DMS114 treated with DMSO at 0.1 percent for 48 hours (cell line): Measurements from ENCODE around the gene SHFL.

Source experiments
- DNase-seq: peaks from one replicate; lab custom pipeline; 2025; ENCODE audit not compliant: unreplicated experiment; lab: John Stamatoyannopoulos, UW

Gene SHFL

DNA sequence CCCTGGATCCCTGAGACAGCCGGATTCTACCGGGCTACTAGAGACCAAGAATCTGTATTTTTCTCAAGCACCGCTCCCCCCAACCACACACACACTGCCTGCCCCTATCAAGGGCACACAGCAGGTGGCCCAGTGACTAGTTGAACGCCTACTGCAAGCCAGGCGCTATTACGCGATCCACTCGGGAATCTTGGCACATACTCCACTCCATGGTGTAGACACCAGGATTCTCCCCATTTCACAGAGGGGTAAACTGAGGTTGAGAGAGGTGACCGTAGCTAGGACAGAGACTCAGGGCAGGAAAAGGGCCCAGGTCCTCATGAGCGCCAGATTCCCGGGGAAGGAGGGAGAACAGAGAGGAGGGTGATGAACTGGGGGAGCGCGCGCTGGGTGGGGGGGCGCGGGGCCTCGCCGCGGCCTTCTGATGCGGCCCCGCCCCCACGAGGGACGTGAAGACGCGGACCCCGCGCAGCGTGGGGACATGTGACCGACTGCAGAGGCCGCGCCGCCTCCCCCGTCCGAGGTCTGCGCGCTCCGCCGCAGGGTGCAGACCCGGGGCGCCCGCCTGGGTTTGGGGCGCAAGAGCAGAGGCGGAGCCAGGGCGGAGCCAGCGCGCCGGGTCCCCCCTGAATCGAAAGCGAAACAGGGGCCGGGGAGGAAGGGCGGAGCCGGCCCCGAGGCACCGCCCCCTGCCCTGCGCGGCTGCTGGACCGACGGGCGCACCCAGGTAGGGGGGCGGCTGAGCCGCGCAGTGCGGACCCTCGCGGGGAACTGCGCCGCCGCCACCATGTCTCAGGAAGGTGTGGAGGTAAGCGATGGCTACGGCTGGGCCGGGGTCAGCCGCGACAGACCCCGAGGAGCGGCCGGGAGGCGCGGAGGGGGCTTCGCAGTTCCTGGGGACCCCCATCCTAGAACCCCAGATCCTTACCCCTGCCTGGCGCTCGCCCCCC, at the start of gene SHFL:
SHFL (plus strand) TSS at position 677 of the 950 bp plus-strand sequence; CDS start at position 788, 111 bp downstream.
- no peak for DNase-seq

DNA sequence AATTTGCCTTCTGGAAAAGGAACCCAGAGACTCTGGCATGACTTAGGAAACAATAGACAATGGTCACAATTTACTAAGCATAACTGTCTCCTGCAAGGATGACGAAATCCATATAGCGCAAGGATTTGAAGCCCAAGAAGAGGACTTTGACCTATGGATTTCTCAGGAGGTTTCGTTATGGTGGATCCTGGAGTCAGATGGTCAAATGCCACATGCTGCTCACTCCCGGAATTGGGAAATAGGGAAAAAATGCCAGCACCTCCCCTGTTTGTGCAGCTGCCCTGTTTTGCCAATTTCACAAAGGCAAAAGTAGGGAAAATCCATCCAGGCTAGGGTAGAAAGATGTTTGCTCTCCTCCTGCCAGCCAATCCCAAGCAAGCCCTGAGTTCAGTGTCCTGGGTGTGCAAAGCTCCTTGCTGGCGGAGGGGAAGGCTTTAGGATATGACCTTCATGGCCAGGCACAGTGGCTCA, 49.5 kb upstream of the SHFL start:
- DNase-seq = no peak

DNA sequence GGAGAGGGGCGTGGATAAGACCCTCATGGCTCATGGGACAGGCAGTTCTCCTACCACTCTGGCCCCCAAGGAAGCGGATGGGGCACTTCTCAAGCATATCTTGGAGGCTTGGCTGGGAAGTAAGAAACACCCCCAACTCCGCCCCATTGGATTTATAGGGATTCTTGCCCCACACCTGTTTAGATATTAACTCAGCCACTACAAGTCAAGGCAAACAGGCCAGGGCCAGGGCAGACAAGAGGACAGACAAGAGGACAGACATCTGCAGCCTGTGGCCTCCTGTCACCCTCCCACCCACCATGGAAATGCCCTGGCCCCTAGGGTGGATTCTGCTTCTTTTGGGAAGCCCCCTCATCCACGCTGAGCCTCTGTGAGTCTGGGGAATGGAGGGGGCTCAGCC, 48.8 kb upstream of the SHFL start:
- DNase-seq = no peak

DNA sequence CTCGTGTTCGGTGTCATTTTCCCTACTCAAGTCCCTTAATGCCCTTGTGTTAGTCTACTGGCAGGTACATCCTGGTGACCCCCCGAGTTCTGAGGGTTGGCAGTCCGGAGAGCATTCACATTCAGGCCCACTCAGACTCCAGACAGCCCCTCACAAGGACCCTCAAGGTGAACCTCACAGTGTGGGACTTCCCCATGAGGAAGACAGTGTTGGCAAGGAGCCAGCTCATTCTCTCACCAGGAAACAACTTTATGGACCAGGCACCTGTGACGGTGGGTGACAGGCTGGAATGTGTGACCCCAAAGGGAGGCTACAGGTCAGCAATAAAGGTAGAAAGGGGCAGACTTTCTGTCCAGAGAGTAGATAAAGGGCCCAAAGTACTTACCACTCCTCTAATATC, 48.3 kb upstream of the SHFL start:
- no peak for DNase-seq

DNA sequence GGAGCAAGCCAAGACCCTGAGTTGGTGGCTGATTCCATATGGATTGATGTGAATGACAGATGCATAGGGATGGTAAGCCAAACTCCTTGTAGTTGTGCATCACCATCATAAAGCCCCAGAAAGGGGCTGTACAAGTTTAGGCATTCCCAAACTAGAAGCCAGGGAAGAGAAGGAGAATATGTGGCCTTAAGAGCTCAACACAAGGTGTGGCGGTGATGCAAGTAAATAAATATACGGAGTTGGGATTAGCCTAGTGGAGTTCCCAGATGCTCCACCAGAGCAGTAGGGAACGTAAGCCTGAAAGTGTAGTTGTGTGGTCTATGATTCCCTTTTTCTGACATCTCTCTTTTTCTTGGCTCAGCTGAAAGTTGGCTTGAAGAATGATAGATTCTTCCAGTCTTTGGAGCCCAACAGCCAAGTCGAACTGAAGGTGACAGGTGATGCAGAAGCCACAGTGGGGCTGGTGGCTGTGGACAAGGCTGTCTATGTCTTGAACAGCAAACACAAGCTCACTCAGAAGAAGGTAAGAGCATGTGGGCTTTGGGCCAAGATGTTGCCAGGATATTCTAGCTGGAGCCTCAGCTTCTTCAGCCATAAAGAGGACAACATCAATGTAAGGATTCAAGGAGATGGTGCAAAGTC, 42.7 kb upstream of the SHFL start:
- peak; percentile 5 for DNase-seq

DNA sequence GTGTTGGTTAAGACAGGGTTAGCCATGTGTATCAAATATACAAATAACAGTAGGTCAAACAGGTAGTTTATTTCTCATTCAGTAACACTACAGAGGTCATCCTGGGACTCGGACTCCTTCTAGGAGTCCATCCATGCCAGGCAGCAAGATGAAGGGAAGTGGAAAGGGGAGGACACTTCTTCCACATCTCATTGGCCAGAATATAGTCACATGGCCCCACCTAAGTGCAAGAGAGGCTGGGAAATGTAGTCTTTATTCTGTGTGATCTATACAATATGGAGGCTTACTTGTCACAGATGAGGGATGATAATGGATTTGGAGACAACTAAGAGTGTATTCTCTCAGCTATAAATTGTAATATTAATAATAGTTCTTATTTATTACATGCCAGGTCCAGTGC, 41.7 kb upstream of the SHFL start:
- no peak for DNase-seq

DNA sequence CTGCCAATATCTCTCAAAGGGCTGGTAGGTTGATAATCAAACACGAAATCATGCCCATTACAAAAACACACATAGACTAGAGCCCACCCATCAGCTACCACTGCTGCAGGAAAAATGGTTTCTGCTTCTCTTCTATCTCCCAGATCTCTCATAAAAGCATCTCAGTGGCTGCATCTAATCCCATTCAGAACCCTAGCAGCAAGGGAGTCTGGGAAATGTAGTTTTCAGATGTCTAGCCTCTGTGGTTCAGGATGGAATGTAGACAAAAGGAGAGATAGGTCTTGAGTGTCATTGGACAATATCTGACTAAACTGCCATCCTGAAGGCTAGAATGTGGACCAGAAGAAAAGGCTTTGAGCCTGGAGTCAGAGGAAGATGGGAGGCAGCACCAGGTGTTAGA, 40.7 kb upstream of the SHFL start:
- DNase-seq = no peak

DNA sequence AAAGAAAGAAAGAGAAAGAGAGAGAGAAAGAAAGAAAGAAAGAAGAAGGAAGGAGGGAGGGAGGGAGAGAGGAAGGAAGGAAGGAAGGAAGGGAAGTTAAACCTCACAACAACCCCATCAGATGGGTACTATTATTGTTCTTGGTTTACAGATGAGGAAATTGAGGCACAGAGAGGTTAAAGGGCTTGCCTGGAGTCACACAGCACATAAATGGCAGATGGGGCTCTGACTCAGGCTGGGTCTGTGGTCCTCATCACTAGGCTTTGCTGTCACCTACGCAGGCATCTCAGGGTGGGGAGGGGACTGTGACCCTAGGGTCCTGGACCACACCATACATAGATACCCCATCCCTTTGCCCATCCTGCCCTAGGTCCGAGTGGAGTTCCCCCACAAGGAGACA, 36.5 kb upstream of the SHFL start:
- no peak for DNase-seq

DNA sequence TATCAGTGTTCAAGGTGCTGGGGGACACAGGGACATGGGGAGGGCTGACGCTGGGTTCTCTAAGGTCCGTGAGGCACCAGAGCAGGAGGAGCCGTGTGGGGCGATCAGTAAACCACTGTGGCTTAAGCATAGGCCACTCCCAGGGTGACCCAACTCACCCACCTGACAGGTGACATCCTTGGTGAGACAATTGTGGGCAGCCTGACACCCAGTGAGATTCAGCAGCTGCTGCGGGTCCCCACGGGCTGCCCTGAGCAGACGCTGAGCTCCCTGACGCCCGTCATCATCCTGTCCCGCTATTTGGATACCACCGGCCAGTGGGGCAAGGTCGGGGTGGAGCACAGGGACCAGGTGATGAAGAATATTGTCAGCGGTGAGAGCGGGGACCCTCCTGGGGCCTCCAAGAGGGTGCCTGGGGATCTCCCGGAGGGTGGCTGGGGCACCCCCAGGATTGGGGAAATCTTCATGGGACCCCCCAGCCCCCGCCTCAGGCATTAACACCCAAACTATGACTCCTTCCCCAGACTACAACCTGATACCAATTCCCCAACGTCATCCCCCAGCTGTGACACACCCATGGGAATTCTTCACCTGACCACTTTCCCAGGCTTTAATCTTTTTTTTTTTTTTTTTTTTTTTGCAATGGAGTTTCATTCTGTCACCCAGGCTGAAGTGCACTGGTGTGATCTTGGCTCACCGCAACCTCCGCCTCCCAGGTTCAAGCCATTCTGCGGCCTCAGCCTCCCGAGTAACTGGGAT, 33.3 kb upstream of the SHFL start:
- no peak for DNase-seq

DNA sequence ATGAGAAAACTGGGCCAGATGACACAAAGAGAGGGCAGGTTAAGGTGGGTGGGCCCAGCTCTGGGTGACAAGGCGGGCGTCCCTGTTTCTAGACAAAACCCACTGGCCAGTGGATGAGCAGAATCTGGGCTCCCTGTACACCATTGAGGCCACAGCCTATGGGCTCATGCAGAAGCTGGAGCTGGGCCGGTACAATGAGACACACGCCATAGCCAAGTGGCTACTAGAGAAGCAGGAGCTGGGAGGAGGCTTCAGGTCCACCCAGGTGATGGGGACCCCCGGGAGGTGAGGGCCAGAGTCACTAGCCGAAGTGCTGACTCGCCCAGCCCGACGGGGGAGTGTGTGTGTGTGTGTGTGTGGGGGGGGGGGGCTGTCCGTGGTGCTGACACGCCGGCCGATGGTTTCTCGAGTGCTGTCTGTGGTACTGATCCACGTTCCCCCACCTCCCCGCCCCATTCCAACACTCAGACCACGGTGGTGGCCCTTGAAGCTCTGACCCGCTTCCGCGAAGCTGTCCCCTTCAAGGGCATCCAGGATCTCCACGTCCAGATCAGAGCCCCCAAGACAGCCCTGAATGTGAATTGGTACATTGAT, 24.3 kb upstream of the SHFL start:
- no peak for DNase-seq

DNA sequence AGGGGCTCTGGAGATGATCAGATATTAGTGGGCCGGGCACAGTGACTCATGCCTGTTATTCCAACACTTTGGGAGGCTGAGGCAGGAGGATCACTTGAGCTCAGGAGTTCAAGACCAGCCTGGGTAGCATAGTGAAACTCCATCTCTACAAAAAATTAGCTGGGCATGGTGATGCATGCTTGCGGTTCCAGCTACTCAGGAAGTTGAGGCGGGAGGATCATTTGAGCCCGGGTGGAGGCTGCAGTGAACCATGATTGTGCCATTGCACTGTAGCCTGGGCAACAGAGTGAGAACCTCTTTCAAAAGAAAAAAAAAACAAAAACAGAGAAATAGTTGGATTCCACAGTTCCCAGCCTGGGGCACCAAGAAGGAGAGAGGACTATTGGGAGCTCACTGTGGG, 17.9 kb upstream of the SHFL start:
- no peak for DNase-seq

DNA sequence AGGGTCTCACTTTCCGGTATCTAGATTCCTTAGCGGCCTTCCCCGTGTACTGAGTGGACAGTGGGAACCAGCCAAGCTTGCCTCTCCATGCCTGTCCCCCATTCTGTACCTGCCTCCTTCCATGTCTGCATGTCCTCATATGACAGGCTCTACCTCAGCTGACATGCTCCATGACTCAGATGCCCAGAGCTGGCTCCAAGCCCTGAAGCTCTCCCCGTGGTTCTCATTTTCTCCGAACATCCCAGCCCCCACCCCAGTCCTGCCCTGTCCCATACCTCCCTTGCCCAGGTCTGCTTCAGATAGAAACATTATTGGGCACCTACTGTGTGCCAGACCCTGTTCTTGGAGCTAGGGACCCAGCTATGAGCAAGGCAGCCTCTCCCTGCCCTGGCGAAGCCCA, 17.1 kb upstream of the SHFL start:
- DNase-seq = no peak

DNA sequence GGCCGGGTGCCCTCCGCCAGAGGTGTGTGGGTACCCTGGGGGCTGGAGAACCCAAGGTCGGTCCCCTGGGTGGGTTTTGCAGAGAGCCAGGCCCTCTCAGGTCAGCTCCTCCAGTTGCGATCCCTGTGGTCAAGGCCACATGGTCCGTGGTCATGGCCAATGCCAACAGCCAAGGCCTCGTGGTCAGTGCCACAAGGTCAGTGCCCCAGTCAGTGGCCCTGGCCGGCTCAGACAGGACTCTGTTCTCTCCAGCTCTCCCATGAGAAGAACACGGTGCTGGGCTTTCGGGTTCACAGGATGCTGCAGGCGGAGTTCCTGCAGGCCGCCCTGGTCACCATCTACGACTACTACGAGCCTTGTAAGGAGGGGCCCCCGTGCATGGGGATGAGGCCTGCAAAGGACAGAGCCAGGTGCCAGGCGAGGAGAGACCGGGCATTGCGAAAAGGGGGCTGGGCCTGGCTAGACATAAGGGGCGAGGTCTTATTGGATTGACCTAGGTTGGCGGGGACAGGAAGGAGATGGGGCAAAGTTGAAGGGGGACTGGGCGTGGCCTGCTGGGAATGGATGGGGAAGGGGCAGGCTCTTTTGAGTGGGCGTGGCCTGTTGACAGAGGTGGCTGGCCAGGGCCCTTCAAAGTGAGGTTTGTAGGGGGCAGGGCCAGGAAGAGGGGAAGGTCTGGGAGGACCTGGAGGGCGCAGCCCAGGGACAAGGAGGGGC, 15.2 kb upstream of the SHFL start:
- no peak for DNase-seq

DNA sequence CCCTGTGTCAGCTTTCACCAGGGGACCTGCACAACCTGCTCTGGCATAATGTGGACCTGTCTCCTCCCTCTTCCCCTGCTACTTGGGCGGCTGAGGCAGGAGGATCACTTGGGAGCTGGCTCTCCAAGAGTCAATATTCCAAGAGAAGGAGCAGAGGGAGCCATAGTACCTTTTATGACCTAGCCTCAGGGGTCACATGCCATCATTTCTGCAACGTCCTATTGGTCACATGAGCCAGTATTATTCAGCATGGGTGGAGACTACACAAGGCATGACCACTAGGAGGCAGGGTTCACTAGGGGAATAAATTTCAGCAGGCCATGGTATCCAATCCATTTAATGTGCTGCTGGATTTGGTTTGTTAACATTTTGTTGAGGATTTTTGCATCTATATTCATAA, 12.0 kb upstream of the SHFL start:
- no peak for DNase-seq

DNA sequence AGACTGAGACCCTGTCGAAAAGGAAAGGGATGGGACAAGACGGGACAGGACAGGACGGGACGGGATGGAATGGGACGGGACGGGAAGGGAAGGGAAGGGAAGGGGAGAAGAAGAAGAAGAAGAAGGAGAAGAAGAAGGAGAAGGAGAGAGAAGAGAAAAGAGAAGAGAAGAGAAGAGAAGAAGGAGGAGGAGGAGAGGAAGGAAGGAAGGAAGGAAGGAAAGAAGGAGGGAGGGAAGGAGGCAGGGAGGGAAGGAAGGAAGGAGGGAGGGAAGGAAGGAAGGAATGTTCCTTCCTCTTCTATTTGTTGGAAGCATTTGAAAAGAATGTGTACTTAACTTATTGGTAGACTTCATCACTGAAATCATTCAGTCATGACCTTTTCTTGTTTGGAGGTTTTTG, 9.6 kb upstream of the SHFL start:
- DNase-seq = no peak

DNA sequence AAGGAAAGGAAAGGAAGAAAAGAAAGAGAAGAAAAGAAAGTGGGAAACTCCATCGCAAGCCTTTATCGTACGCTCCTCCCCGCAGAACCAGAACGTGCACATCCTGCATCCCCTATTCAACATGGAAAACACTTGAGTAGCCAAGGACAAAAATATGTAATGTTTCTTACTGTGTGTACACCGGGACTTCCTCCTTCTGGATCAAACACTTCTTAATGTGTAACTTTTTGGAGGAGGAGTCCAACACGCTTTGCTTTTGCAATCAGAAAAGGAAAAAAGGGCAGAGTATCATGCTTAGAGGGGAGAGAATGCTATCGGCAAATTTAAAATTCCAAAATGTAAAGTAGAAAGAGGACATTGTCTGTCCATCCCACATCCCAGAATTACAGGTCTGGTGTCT, 7.8 kb upstream of the SHFL start:
- DNase-seq = no peak

DNA sequence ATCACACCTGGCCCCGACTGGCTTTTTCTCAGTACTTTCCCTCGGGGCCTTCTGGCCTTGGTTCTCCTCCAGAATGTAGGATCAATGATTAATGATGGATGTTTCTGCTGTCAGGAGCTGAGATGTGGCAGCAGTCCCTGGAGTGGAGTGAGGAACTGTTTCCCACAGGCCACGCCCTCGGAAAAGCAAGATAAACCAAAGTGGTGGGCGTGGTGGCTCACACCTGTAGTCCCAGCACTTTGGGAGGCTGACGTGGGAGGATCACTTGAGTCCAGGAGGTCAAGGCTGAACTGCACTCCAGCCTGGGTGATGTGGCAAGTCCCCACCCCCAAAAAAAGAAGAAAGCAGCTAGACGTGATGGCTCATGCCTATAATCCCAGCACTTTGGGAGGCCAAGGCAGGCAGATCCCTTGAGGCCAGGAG, 7.1 kb upstream of the SHFL start:
- no peak for DNase-seq

DNA sequence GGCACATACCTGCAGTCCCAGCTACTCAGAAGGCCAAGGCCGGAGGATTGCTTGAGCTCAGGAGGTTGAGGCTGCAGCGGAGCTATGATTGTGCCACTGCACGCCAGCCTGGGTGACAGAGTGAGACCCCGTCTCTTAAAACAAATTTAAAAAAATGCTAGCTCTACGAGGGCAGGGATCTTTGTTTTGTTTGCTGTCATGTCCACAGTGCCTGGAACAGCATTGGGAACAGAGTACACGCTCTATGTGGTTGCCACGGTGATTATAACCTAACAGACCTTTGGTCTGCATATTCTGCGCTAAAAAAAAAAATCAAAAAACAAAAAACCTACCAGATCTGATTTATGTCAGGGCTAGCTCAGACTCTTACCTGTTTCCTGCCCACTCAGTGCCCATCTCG, 2.2 kb upstream of the SHFL start:
- no peak for DNase-seq

DNA sequence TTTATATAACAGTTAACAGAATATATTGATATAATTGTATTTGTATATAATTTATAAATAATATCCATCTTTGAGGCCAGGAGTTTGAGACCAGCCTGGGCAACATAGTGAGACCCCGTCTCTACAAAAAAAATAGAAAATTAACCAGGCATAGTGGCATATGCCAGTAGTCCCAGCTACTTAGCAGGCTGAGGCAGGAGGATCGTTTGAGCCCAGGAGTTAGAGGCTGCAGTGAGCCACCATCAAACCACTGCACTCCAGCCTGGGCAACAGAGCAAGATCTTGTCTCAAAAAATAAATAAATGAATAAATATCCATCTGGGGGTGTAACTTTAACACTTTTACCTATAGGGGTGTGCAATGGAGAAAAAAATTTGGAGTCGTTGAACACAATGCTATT, 1.3 kb upstream of the SHFL start:
- DNase-seq = no peak

DNA sequence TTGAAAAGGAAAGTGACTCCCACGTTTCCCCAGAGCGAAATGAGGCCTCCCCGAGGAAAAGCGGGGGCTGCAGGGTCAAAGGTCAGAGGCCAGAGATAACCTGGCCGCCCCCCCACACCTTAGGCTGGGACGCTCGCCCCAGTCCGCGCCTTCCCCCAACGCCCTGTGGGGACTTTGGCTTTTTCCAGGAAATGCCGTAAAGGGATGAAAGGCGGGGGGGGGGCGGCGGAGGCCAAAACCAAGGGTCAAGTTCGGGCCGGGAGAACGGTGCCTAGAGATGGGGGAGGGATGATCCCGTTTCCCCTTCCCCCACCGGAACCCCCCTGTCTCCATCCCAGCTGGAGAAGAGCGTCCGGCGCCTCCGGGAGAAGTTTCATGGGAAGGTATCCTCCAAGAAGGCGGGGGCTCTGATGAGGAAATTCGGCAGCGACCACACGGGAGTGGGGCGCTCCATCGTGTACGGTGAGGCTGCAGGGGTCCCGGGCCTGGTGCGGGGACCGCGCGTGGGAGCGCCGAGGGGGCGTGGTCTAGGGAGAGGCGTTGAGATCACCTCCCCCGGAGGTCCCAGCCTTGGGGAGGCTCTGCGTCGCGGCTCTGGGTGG, 575 bp downstream of the SHFL start:
- DNase-seq = no peak
